SU-DHL-6 (cell line): ENCODE results near the gene AP3D1.
"Not testable (repeated sequence)": the region's sequence is repeated elsewhere in the genome, so short reads cannot be mapped to it uniquely, and the experiment has no call there.

Experiments
- H2AFZ ChIP-seq: fragments of 200-600 bp; sonication (generic); 2 replicates; pipeline ENCODE4 v1.6.1; 2014; ENCODE audit warnings: low read depth, mild to moderate bottlenecking, moderate library complexity, mixed read lengths, antibody characterized with exemption, low read length; ENCODE audit not compliant: severe bottlenecking
- H3F3A ChIP-seq: fragments of 200-600 bp; shearing (Covaris generic); 2 replicates; pipeline ENCODE4 v1.6.0; 2016; ENCODE audit warnings: antibody characterized with exemption, mild to moderate bottlenecking; ENCODE audit not compliant: insufficient read depth
- H3K27ac ChIP-seq: fragments of 200-600 bp; sonication (generic); 2 replicates; pipeline ENCODE4 v1.5.1; 2016; ENCODE audit warnings: low read depth, mild to moderate bottlenecking, low read length, moderate library complexity, mixed read lengths
- H3K27me3 ChIP-seq: fragments of 200-600 bp; sonication (generic), shearing (Covaris generic); 2 replicates; pipeline ENCODE4 v1.6.0; 2014; ENCODE audit warnings: mild to moderate bottlenecking, low read length
- H3K36me3 ChIP-seq: fragments of 200-600 bp; sonication (generic); 2 replicates; pipeline ENCODE4 v1.6.1; 2014; ENCODE audit warnings: mild to moderate bottlenecking, low read length, mixed read lengths
- H3K4me2 ChIP-seq: fragments of 300-600, 200-600 bp; shearing (Covaris generic), sonication (generic); 2 replicates; pipeline ENCODE4 v1.6.0; 2014; ENCODE audit warnings: low read length, low read depth, mild to moderate bottlenecking; ENCODE audit not compliant: poor library complexity, severe bottlenecking
- H3K4me3 ChIP-seq: fragments of 200-600 bp; sonication (generic); 2 replicates; pipeline ENCODE4 v1.5.1; 2014; ENCODE audit warnings: antibody characterized with exemption, low read length, mild to moderate bottlenecking, mixed read lengths; ENCODE audit not compliant: insufficient read depth, poor library complexity, severe bottlenecking
- H3K79me2 ChIP-seq: fragments of 200-600 bp; sonication (generic); 2 replicates; pipeline ENCODE4 v1.6.1; 2014; ENCODE audit warnings: mild to moderate bottlenecking, low read length, moderate library complexity; ENCODE audit not compliant: insufficient read depth
- H3K9ac ChIP-seq: fragments of 200-600 bp; sonication (generic); 2 replicates; pipeline ENCODE4 v1.7.0; 2014; ENCODE audit warnings: mild to moderate bottlenecking, low read length
- H3K9me2 ChIP-seq: fragments of 200-600 bp; sonication (generic); replicated peaks from 2 replicates; pipeline ENCODE4 v1.6.1; 2014; ENCODE audit warnings: low read length; ENCODE audit not compliant: insufficient read depth
- H3K9me3 ChIP-seq: fragments of 200-600 bp; sonication (generic); 2 replicates; pipeline ENCODE4 v1.6.1; 2014; ENCODE audit warnings: low read length, mixed read lengths; ENCODE audit not compliant: insufficient read depth
- H4K20me1 ChIP-seq: fragments of 200-600 bp; sonication (generic); 2 replicates; pipeline ENCODE4 v1.6.1; 2014; ENCODE audit warnings: low read depth, mild to moderate bottlenecking, antibody characterized with exemption, low read length, moderate library complexity, mixed read lengths
- EZH2phosphoT487 ChIP-seq: fragments of 200-600 bp; sonication (generic), shearing (Covaris generic); conservative IDR thresholded peaks from 2 replicates; pipeline ENCODE4 v1.6.1; 2018; ENCODE audit warnings: mild to moderate bottlenecking, antibody characterized with exemption, low read length, moderate library complexity, mixed read lengths
- TF ChIP-seq, protein P1 (sequence below): fragments of 200-600 bp; sonication (generic); IDR thresholded peaks from one replicate; pipeline ENCODE4 v1.5.1; 2017; ENCODE audit warnings: antibody characterized with exemption, mild to moderate bottlenecking, low read length, moderate library complexity; ENCODE audit not compliant: insufficient read depth, poor library complexity, severe bottlenecking

The AP3D1 gene

GRCh38 chr19:2132191-2132590, 19.2 kb downstream of the AP3D1 start:
- Histone ChIP-seq H3K9me2 (no peaks in the 10 kb centered on the region), H3K36me3 (no peaks in the 10 kb centered on the region), H2AFZ (no peak overlapping the region), H3K4me2 (no peak overlapping the region), H3F3A (no peaks in the 10 kb centered on the region), H4K20me1 (no peaks in the 10 kb centered on the region), H3K27ac (no peak overlapping the region), H3K79me2 (no peaks in the 10 kb centered on the region), H3K9me3 (no peaks in the 10 kb centered on the region), H3K4me3 (no peak overlapping the region), H3K9ac (no peak overlapping the region), H3K27me3 (no peaks in the 10 kb centered on the region)
- TF ChIP-seq, protein P1, sequence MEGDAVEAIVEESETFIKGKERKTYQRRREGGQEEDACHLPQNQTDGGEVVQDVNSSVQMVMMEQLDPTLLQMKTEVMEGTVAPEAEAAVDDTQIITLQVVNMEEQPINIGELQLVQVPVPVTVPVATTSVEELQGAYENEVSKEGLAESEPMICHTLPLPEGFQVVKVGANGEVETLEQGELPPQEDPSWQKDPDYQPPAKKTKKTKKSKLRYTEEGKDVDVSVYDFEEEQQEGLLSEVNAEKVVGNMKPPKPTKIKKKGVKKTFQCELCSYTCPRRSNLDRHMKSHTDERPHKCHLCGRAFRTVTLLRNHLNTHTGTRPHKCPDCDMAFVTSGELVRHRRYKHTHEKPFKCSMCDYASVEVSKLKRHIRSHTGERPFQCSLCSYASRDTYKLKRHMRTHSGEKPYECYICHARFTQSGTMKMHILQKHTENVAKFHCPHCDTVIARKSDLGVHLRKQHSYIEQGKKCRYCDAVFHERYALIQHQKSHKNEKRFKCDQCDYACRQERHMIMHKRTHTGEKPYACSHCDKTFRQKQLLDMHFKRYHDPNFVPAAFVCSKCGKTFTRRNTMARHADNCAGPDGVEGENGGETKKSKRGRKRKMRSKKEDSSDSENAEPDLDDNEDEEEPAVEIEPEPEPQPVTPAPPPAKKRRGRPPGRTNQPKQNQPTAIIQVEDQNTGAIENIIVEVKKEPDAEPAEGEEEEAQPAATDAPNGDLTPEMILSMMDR: no peak
- no peak for TF ChIP-seq EZH2phosphoT487

- H3K79me2 ChIP-seq, H3K36me3 ChIP-seq, H3K4me2 ChIP-seq, H3F3A ChIP-seq, H3K27me3 ChIP-seq, H3K27ac ChIP-seq, H3K4me3 ChIP-seq, H3K9me2 ChIP-seq, H3K9me3 ChIP-seq, H4K20me1 ChIP-seq, H2AFZ ChIP-seq, H3K9ac ChIP-seq: not testable (repeated sequence)
Measured at GRCh38 chr19:2131012-2131975, 20.1 kb downstream of the AP3D1 start.

GRCh38 chr19:2129892-2130770, 21.2 kb downstream of the AP3D1 start:
- H3K36me3 ChIP-seq: no peaks in the 10 kb centered on the region
- no peaks in the 10 kb centered on the region for H3K9me2 ChIP-seq
- no peaks in the 10 kb centered on the region for H3K27me3 ChIP-seq
- no peak overlapping the region for H3K9ac ChIP-seq
- no peak for TF ChIP-seq EZH2phosphoT487
- TF ChIP-seq, protein P1: no peak
- no peaks in the 10 kb centered on the region for H3F3A ChIP-seq
- H2AFZ ChIP-seq: no peak overlapping the region
- H3K27ac ChIP-seq: no peak overlapping the region
- H3K4me2 ChIP-seq: no peak overlapping the region
- H3K4me3 ChIP-seq: no peak overlapping the region
- no peaks in the 10 kb centered on the region for H3K9me3 ChIP-seq
- H3K79me2 ChIP-seq: no peaks in the 10 kb centered on the region
- no peaks in the 10 kb centered on the region for H4K20me1 ChIP-seq
